Brain microvascular endothelial cell (primary cell): Measurements from ENCODE around the gene PRMT5.

Experiments used
- DNase-seq: peaks from one replicate; pipeline ENCODE4 v3.0.0-alpha.2; 2020
- H3K27ac ChIP-seq: fragments of 250-450 bp; sonication (Bioruptor Pico); 2 replicates; pipeline ENCODE4 v1.5.1; 2020; ENCODE audit warnings: mild to moderate bottlenecking, moderate library complexity
- H3K27me3 ChIP-seq: fragments of 250-450 bp; sonication (Bioruptor Pico); replicated peaks from 2 replicates; pipeline ENCODE4 v1.5.1; 2020; ENCODE audit warnings: mild to moderate bottlenecking
- H3K36me3 ChIP-seq: fragments of 250-450 bp; sonication (Bioruptor Pico); replicated peaks from 2 replicates; pipeline ENCODE4 v1.5.1; 2020; ENCODE audit warnings: mild to moderate bottlenecking
- H3K4me3 ChIP-seq: 2 replicates; pipeline ENCODE4 v1.5.1; 2011; ENCODE audit warnings: low read depth, mild to moderate bottlenecking, control low read depth, low read length, moderate library complexity
- in situ Hi-C: cut with HindIII; loops from 2 replicates; pipeline ENCODE4 v1.10.0; 2017; ENCODE audit warnings: low sequenced_read_pairs, low pct_ligation_motif_present
- TF ChIP-seq, protein P1 (sequence below): IDR thresholded peaks from 2 replicates; pipeline ENCODE4 v1.5.1; 2011; ENCODE audit warnings: low read depth, mild to moderate bottlenecking, moderate library complexity, low read length, control low read depth, inconsistent platforms; ENCODE audit errors: missing control alignments

PRMT5 gene

DNA sequence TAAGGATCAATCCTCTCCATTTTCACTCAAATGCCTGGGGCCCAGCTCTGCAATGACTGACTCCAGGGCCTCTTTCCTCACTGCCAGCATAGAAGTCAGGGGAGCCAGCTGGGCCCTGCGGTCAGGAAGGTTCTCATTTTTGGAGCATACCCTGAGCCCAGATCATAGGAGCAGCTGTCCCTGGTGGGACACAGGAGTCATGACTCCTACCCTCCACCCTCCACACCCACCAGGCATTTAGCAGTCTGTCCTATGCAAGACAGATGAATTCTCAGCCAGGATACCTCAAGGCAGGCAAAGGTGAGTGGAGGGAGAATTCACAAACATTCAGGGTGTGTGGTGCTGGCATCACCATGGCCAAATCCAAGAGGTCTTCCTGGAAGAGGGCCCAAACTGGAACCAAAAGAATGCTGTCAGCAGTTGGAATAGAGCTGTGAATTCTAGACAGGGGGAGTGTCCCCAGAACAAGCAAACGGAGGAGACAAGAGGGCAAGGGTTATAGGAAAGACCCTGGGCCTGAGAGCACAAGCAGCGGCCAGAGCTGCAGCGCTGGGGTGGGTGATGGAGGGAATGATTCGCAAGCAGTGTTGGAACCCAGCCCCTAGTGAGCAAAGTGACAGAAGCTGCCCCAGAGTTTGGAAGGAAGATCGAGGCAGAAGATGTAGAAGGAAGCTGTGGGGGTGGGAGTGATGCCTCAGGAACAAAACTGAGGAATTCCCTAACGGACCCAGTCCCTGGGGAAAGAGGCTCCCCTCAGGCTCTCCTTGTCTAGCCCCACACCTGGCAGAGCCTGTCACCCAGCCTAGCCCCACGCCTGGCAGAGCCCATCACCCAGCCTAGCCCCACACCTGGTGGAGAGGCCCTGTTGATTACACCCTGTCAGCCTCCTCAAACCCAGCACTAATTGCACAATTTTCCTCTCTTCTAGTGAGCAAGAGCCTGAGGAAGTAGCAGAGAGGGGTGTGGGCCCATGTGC is 50.6 kb downstream of the PRMT5 start:
- DNase-seq = no peak
- no peaks in the 10 kb centered on the region for H3K27me3 ChIP-seq
- H3K4me3 ChIP-seq = no peak overlapping the region
- peaks cover 56% of the 10 kb centered on the region for H3K36me3 ChIP-seq
- TF ChIP-seq, protein P1, sequence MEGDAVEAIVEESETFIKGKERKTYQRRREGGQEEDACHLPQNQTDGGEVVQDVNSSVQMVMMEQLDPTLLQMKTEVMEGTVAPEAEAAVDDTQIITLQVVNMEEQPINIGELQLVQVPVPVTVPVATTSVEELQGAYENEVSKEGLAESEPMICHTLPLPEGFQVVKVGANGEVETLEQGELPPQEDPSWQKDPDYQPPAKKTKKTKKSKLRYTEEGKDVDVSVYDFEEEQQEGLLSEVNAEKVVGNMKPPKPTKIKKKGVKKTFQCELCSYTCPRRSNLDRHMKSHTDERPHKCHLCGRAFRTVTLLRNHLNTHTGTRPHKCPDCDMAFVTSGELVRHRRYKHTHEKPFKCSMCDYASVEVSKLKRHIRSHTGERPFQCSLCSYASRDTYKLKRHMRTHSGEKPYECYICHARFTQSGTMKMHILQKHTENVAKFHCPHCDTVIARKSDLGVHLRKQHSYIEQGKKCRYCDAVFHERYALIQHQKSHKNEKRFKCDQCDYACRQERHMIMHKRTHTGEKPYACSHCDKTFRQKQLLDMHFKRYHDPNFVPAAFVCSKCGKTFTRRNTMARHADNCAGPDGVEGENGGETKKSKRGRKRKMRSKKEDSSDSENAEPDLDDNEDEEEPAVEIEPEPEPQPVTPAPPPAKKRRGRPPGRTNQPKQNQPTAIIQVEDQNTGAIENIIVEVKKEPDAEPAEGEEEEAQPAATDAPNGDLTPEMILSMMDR = no peak
- in situ Hi-C loops = no loop called here
- no peak overlapping the region for H3K27ac ChIP-seq

DNA sequence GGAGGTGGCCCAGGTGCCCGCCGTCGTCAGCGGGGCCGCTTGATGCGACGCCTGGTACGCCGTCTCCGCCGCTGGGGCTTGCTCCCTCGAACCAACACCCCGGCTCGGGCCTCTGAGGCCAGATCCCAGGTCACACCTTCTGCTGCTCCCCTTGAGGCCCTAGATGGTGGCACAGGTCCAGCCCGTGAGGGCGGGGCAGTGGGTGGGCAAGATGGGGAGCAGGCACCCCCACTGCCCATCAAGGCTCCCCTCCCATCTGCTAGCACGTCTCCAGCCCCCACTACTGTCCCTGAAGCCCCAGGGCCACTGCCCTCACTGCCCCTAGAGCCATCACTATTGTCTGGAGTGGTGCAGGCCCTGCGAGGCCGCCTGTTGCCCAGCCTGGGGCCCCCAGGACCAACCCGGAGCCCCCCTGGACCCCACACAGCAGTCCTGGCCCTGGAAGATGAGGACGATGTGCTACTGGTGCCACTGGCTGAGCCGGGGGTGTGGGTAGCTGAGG is 52.1 kb downstream of the PRMT5 start:
- no peaks in the 10 kb centered on the region for H3K27me3 ChIP-seq
- TF ChIP-seq, protein P1 = no peak
- H3K27ac ChIP-seq = no peak overlapping the region
- no peak for DNase-seq
- in situ Hi-C loops = no loop called here
- H3K4me3 ChIP-seq = no peak overlapping the region
- peaks cover 59% of the 10 kb centered on the region for H3K36me3 ChIP-seq

DNA sequence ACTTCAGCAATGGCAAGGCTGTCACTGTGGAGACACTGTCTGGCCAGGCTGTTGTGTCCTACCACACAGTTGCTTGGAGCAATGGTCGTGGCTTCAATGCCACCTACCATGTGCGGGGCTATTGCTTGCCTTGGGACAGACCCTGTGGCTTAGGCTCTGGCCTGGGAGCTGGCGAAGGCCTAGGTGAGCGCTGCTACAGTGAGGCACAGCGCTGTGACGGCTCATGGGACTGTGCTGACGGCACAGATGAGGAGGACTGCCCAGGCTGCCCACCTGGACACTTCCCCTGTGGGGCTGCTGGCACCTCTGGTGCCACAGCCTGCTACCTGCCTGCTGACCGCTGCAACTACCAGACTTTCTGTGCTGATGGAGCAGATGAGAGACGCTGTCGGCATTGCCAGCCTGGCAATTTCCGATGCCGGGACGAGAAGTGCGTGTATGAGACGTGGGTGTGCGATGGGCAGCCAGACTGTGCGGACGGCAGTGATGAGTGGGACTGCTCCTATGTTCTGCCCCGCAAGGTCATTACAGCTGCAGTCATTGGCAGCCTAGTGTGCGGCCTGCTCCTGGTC is 53.3 kb downstream of the PRMT5 start:
- Histone ChIP-seq H3K27ac (no peak overlapping the region), H3K36me3 (peaks cover 59% of the 10 kb centered on the region), H3K4me3 (no peak overlapping the region), H3K27me3 (no peaks in the 10 kb centered on the region)
- DNase-seq = no peak
- TF ChIP-seq, protein P1 = no peak
- in situ Hi-C loops = no loop called here

DNA sequence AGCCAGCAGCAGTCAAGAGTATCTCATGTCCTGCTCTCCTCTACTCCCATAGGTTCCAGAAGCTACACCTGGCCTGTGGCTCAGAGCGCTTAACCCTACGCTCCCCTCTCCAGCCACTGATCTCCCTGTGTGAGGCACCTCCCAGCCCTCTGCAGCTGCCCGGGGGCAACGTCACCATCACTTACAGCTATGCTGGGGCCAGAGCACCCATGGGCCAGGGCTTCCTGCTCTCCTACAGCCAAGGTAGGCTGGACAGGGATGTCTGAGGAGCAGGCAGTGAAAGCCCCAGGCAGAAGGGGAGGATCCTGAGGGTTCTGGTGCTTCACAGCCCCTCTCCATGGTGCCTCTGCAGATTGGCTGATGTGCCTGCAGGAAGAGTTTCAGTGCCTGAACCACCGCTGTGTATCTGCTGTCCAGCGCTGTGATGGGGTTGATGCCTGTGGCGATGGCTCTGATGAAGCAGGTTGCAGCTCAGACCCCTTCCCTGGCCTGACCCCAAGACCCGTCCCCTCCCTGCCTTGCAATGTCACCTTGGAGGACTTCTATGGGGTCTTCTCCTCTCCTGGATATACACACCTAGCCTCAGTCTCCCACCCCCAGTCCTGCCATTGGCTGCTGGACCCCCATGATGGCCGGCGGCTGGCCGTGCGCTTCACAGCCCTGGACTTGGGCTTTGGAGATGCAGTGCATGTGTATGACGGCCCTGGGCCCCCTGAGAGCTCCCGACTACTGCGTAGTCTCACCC is 54.0 kb downstream of the PRMT5 start:
- in situ Hi-C loops = no loop called here
- Histone ChIP-seq H3K36me3 (peaks cover 59% of the 10 kb centered on the region), H3K27me3 (no peaks in the 10 kb centered on the region), H3K4me3 (no peak overlapping the region), H3K27ac (no peak overlapping the region)
- no peak for DNase-seq
- TF ChIP-seq, protein P1 = no peak

DNA sequence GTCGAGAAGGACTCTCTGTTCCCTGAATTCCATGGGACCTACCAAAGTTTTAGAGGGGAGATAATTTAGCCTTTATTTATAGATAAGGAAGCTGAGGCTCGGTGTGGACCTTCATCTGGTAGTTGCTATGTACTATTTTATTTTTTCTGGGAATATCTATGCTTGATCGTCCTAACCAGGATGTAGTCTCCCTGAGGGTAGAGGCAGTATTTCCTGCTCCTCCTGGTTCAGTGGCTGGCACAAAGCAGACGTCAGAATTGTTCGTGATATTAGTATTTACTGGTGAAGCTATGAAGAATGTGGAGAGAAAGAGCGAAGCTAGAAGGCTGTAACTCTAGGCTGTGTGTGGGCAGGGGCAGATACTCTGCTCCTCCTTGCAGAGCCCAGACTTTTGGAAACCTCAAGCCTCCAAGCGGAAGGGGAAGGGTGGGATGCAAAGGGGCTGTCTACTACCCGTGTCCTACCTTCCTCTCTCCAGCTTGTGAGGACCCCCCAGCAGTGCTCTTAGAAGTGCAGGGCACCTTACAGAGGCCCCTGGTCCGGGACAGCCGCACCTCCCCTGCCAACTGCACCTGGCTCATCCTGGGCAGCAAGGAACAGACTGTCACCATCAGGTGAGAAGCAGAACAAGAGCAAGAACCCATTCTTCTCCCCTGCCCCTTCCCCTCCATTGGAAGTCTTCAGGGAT is 56.2 kb downstream of the PRMT5 start:
- H3K27ac ChIP-seq = peak overlapping the region; percentile 81
- peaks cover 45% of the 10 kb centered on the region for H3K36me3 ChIP-seq

More for the DNA sequence above, 56.2 kb downstream of the PRMT5 start:
- in situ Hi-C loops = no loop called here
- Histone ChIP-seq H3K27me3 (no peaks in the 10 kb centered on the region), H3K4me3 (peak overlapping the region; percentile 80)
- TF ChIP-seq, protein P1 = no peak
- no peak for DNase-seq
